GM18508 (cell line): ENCODE data around the gene CPEB4.

Source experiments
- ATAC-seq: cut with Tn5 transposase; IDR thresholded peaks from one replicate; pipeline ENCODE4 v1.9.1; 2021; ENCODE audit warnings: moderate number of reproducible peaks; ENCODE audit not compliant: insufficient read depth, unreplicated experiment

CPEB4 gene

GRCh38 chr5:173909199-173909598 lies 21.1 kb downstream of the CPEB4 start:
- ATAC-seq, result no peak

DNA sequence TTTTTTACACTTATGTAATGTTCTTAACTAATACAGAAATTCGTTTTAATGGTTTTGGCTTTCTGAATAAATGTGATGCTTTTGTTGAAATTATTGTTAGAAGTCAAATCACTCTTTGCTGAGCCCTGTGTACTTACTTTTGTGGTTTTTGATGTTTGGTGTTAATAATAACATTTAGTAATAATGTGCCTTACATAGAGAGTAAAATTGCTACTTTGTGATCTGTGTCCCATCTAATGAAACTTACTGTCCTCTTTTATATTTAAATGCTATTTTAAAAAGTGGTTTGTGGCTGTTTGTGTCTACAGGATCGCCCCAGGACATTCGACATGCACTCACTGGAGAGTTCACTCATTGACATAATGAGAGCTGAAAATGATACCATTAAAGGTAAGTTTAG lies 22.1 kb downstream of the CPEB4 start:
- ATAC-seq, result no peak

GRCh38 chr5:173911623-173912022 lies 23.5 kb downstream of the CPEB4 start:
- ATAC-seq, result no peak

DNA sequence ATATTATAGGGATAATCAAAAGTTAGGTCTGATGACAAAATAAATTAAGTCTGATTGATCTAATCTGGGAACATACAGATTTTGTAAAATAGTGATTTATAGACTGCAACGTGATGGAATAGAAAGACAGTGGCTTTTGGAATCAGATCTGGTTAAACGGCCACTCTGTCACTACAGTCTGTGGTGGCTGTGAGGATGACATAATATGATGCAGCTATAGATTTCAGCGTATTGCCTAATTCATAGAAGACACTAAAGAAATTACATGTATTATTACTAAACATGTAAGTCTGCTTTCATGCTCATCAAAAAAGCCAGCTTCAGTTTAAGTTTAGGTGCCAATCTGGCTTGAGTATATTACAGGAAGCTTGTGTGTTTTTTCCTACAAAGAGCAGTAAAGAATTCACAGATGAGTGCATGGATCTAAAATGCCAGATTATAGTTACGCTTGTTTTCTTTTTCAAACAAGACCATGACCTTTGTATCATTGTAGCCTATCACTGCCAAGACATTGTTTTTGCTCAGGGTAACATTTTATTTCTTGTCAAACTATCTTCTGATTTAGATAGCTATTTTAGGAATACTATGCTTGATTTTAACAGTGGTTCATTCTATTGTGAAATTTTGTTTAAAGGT lies 25.7 kb downstream of the CPEB4 start:
- ATAC-seq, result no peak

DNA sequence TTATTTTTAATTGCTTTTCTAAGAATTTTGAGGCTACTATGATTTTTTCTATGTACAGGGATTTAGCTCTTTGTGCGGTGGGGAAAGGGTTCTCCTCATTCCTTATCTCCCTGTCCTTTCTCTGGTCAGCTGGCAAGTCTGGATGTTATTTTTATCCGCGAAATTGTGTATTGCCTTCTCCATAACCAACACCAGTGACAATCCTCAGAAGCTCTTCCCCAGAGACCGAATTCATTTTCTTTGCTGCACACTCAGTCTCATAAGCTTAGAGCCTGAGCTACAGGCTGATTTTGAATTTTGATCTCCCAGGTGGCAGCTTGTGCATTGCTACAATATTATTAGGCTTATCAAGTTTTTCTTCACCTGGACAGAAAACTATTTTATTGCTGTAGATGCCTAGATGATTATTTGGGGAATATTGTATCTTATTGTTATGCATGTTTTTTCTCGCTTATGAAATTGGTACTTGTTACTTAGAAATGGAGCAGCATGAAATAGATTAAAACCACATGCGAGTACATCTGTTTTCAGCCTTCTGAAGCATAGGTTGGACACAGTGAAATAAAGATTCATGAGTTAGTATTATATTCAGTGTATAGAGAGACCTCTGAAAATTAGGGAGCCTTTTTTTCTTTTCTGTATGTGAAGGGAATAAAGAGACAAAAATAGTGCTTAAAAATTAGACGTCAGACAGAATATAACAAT lies 27.3 kb downstream of the CPEB4 start:
- ATAC-seq, result no peak

DNA sequence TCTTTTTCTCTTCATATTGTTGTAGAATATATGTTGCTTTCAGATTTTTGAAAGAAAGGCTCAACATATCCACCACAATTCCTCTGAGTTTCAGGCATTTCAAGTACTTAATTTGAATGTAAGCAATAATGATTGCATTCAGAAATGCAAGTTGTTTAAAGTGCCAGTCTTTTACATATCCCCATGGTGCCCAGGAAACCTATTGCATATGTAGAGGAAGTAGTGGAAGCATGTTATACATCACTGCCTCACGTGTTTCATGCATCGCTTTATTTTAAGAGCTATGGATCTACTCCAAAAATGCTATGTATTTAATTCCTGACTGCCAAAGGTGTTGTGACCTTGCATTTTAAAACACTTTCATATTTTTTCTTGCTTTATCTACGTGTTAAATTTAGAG lies 28.1 kb downstream of the CPEB4 start:
- no peak for ATAC-seq

GRCh38 chr5:173917788-173918786 lies 29.9 kb downstream of the CPEB4 start:
- ATAC-seq, result peak; percentile 69

DNA sequence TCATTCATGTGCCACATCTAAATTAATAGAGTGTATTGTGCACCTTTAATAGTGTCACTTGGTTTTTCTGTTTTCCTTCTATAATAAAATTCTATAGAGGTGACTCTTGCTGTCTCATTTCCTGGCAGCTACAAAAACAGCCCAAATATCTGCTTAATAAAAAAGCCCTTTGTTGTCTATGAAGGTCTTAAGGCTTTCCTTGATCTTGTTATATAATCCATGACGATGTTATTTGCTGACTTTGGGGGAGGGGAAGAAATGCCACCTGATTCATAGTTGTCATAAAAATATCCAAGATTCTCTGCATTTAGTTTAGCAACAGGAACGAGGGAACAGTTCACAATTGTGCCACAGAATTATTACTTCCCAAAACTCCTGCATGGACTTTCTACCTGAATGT lies 31.3 kb downstream of the CPEB4 start:
- no peak for ATAC-seq

- ATAC-seq, result no peak
Measured at GRCh38 chr5:173920024-173920753, 32.0 kb downstream of the CPEB4 start.

DNA sequence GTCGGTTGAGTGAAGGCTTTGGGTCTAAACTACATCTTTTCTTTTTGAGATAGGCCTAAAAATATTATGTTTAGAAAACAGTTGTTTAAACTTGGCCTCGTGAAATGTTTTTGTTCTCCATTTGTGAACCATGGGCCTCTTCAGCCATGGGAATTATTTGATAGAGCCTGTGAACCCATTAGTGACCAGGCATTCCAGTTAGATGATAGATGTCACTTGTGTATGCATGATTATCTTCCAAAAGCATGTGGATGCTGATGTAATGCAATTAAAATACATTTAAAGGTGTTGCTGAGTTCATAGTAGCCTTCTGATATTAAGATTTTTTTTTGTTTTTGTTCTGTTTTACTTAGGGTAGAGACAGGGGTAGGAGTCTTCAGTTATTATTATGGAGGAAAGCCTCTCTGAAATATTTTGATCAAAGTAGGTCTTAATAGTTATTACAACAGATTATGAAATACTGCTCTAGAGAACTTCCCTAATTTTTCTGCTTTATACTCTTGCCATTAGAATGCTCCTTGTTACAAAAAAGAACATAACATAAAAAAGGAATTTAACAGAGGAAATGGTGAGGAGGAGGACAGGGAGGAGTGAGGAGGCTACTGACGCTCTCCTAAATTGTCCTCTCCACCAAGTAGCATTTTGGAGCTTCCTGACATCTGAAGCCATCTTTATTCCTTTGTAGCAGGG lies 32.9 kb downstream of the CPEB4 start:
- ATAC-seq, result no peak

DNA sequence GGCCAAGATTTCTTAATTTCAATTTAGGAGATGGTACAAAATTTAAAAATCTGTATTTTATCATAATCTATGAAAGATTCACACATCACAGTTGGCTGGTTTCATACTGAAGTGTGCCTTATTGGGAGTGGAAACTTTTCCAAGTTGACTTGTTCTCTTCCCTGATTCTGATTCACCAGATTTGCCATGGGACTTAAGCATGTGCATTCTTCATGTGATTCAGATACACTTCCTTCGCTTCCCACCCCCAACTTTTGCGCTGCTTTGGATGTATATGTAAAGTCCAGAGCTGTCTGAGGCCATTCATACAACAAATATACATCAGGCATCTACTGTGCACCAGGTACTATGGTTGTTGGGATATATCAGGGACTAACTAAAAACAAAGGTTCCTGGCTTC lies 34.4 kb downstream of the CPEB4 start:
- no peak for ATAC-seq

DNA sequence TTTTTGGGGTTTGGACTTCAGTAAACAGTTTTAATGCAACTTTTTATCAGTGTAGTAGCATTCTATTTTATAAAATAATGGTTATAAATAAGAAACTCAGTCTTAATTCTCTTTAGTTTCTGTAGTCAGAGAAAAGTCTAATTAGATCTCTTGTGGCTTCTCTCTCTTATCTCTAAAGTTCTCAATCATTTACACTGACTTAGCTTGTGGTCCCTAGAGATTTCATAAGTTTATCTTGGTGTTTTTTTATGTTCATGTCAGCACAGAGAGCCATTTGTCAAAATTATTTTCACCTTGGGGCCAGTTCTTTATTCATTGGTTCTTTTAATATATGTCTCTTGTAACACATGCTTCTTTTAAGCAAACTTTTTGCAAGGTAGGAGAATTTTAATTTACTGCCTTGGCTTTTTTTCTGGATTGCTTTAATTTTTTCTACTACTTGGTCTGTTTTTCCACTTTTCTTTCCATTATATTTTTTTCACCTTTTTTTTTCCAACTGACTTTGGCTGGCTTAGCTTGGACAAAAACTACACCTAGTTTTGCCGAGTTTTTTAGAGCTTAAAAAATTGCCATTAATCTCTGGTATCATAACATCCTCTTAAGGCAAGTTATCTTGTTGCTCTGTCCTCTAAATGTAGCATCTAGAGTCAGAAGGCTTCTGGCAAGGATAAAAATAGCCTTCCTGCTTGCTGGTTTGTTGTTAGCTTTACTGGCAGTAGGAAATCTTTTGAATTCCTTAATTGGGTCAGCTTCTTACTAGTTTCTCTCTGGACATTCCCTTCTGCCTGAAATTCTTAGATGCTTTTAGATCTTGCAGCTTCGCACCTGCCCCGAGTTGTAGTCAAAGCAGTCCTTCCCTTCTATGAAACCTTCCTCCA lies 35.3 kb downstream of the CPEB4 start:
- no peak for ATAC-seq

- no peak for ATAC-seq
Measured at GRCh38 chr5:173924899-173925298, 36.8 kb downstream of the CPEB4 start.

DNA sequence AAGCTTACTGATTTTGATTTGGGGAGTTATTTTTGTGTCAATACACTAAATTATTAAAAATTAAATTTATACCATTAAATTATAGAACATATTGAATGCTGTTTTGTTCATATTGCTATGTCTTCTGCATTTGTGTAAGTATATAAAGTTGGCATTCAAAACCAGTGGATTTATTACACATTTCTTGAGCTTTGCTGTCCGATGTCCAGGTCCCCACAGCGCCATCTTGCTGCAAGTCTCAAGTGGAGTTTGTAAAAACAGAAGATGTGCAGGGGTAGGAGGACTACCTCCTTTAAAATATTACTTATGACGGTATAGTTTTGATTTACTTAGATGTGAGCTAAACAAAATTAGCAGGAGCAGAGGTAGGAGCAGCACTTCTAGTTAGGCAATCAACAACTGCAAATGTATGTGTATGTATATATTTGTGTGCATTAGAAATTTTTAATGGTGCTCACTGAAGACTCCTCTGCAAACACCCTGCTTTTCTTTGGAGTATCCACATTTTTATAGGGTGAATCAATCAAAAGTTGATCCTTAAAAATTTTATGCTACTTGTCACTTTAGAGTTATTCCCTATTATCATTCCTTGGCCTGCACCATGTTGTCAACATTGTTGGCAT lies 37.4 kb downstream of the CPEB4 start:
- no peak for ATAC-seq

DNA sequence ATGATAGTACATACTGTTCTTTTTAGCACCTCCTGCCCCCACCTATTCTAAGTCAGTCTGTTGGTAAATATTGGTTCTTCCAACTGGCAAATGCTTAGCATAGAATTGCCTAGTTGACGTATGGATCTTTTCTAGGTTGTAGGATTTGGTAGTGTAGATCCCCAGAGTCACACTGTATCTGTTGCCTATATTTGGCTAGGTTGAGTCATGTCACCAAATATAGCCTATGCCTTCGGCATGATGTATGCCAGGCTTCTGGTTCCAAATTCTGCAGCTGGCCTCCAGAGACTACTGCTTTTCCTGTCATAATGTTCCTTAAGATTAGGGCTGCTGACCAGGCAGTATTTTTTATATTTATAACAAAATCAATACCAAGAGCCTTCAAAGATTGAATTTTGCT lies 38.2 kb downstream of the CPEB4 start:
- ATAC-seq, result no peak

DNA sequence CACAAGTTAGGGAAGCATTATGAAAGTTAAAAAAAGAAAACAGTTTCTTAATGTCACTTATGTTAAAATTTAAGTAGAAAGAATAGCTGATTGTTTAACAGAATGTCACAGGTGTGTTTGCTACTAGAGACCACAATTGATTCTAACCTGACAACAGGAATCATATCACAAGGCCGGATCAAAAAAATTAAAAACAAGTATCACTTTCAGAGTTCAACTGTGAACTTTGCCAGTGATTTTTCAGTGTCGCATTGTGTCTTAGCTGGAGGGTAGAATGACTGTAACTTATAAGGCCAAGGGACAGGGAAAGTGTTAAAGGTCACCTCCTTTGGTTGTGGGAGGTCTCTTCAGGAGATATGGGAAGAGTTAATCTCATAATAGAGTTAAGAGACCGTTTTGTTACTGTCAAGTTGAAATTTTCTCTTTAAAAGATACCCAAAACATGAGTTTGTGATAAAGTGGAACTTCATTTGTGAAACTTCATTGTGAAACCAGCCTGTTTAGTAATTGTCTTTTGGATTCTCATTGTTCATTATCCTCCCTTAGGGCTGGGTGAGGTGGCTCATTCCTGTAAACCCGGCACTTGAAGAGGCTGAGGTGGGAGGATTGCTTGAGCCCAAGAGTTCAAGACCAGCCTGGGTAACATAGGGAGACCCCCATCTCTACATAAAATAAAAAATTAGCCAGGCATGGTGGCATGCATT lies 40.9 kb downstream of the CPEB4 start:
- no peak for ATAC-seq

- ATAC-seq, result no peak
Measured at GRCh38 chr5:173932695-173933139, 44.6 kb downstream of the CPEB4 start.

DNA sequence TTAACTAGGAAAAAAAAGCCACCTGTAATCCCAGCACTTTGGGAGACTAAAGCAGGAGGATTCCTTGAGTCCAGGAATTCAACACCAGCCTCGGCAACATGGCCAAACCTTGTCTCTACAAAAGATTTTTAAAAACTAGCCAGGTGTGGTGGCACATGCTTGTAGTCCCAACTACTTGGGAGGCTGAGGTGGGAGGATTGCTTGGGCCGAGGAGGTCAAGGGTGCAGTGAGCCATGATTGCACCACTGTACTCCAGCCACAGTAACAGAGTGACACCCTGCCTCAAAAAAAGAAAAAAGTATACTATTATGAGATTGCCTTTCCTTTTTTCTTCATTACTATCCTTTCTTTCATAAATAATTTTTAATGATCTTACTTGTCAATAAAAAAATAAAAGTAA lies 45.8 kb downstream of the CPEB4 start:
- no peak for ATAC-seq
